A549 (cell line): Measurements from ENCODE around the gene MOSMO.
"Not testable (repeated sequence)": the region's sequence is repeated elsewhere in the genome, so short reads cannot be mapped to it uniquely, and the experiment has no call there.

Experiments
- BCL3 ChIP-seq: fragments of >200 bp; sonication (Bioruptor Twin); formaldehyde crosslinking; IDR thresholded peaks from 3 replicates; pipeline ENCODE4 v1.6.1; 2016
- BHLHE40 ChIP-seq: IDR thresholded peaks from 2 replicates; pipeline ENCODE4 v1.6.1; 2012; ENCODE audit warnings: low read depth, low read length, inconsistent platforms
- CEBPB ChIP-seq, 2 experiments: fragments of >200 bp in 1 of 2; sonication (Bioruptor Twin) in 1 of 2; formaldehyde crosslinking in 1 of 2; IDR thresholded peaks; 2 replicates each; pipeline ENCODE4 v1.6.1; 2012 to 2016
- CTCF ChIP-seq: fragments of >200 bp; sonication (Bioruptor Twin); formaldehyde crosslinking; IDR thresholded peaks from 3 replicates; pipeline ENCODE4 v1.5.1; 2016
- ELK1 ChIP-seq: fragments of 150-350 bp; IDR thresholded peaks from 2 replicates; pipeline ENCODE4 v1.6.1; 2014; ENCODE audit warnings: low read depth, mild to moderate bottlenecking, low read length
- MAFK ChIP-seq: fragments of 450-650 bp; IDR thresholded peaks from 2 replicates; pipeline ENCODE4 v1.6.1; 2014; ENCODE audit not compliant: partially characterized antibody
- NFE2L2 ChIP-seq: fragments of 150-350 bp; conservative IDR thresholded peaks from 2 replicates; pipeline ENCODE4 v1.6.1; 2014; ENCODE audit warnings: low read length
- RCOR1 ChIP-seq: fragments of 150-350 bp; IDR thresholded peaks from 2 replicates; pipeline ENCODE4 v1.6.1; 2014; ENCODE audit warnings: antibody characterized with exemption, low read length, low read depth
- REST ChIP-seq: fragments of 200-600 bp; sonication (generic); IDR thresholded peaks from 2 replicates; pipeline ENCODE4 v1.6.1; 2016; ENCODE audit warnings: antibody characterized with exemption, mild to moderate bottlenecking, moderate library complexity
- RNF2 ChIP-seq: fragments of 200-600 bp; sonication (generic); IDR thresholded peaks from 2 replicates; pipeline ENCODE4 v1.6.1; 2016; ENCODE audit warnings: low read depth, mild to moderate bottlenecking, antibody characterized with exemption, moderate library complexity, borderline replicate concordance
- SMC3 ChIP-seq: fragments of >200 bp; sonication (Bioruptor Twin); formaldehyde crosslinking; IDR thresholded peaks from 3 replicates; pipeline ENCODE4 v1.6.1; 2018; ENCODE audit warnings: inconsistent platforms
- ZC3H11A ChIP-seq: fragments of 450-650 bp; IDR thresholded peaks from 2 replicates; pipeline ENCODE4 v1.6.1; 2014; ENCODE audit warnings: antibody characterized with exemption, mild to moderate bottlenecking

GRCh38 chr16:22043882-22044281, 36.0 kb downstream of the MOSMO start:
- TF ChIP-seq CTCF; REST; RNF2; BHLHE40; MAFK; CEBPB (IDR thresholded peaks at IDR 0.05); ZC3H11A; BCL3; SMC3; ELK1; RCOR1; NFE2L2: not testable (repeated sequence)
